IMR-90 (cell line): ENCODE data around the gene SLC44A2. TPM values are rescaled to one million over a fixed set of nuclear protein-coding genes. Genes with fewer than 3 reads are reported as not detected.
"Not testable (repeated sequence)": the region's sequence is repeated elsewhere in the genome, so short reads cannot be mapped to it uniquely, and the experiment has no call there.

Experiments used
- ATAC-seq: fragments of 200-7000 bp; cut with Tn5 transposase; 2 replicates; pipeline ENCODE4 v1.9.1; 2020; ENCODE audit warnings: low read depth, mild to moderate bottlenecking, moderate library complexity
- BruUV-seq: library from RNA; stranded (reverse); fragments of 400-500 nt; replicated peaks from 2 replicates; lab custom pipeline; 2021; lab: Mats Ljungman, UMichigan
- CTCF ChIA-PET: fragments of 300-600 bp; formaldehyde crosslinking; extraction: SDS; loops from one replicate; lab custom pipeline; 2021; ENCODE audit warnings: antibody characterized with exemption; lab: Yijun Ruan, JAX
- POLR2A ChIA-PET: fragments of 300-600 bp; sonication (Branson Sonifier 250); formaldehyde crosslinking; loops from one replicate; lab custom pipeline; 2022; ENCODE audit warnings: antibody characterized with exemption; ENCODE audit not compliant: unreplicated experiment; lab: Charles Lee
- DNase-seq: peaks from one replicate; pipeline ENCODE4 v3.0.0; 2013
- H2AFZ ChIP-seq: replicated peaks from 2 replicates; pipeline ENCODE3; 2013; ENCODE audit warnings: low read length, mild to moderate bottlenecking; ENCODE audit not compliant: poor library complexity
- H2AK5ac ChIP-seq: 2 replicates; pipeline ENCODE4 v1.6.1; 2013; ENCODE audit warnings: low read depth, low read length, inconsistent platforms
- H2AK9ac ChIP-seq: replicated peaks from 2 replicates; pipeline ENCODE3; 2013; ENCODE audit warnings: mild to moderate bottlenecking, low read depth, low read length, moderate library complexity; ENCODE audit not compliant: poor library complexity
- H2BK120ac ChIP-seq: 2 replicates; pipeline ENCODE4 v1.6.1; 2013; ENCODE audit warnings: low read depth, low read length, inconsistent platforms
- H2BK15ac ChIP-seq: 3 replicates; pipeline ENCODE4 v1.6.1; 2013; ENCODE audit warnings: low read depth, low read length, inconsistent platforms
- H2BK20ac ChIP-seq: 2 replicates; pipeline ENCODE4 v1.6.1; 2013; ENCODE audit warnings: low read depth, mild to moderate bottlenecking, inconsistent platforms, low read length, moderate library complexity
- H2BK5ac ChIP-seq: 2 replicates; pipeline ENCODE4 v1.6.1; 2013; ENCODE audit warnings: mild to moderate bottlenecking, low read depth, low read length, inconsistent platforms; ENCODE audit not compliant: poor library complexity, severe bottlenecking
- H3K14ac ChIP-seq: replicated peaks from 2 replicates; pipeline ENCODE4 v1.6.1; 2013; ENCODE audit warnings: low read depth, low read length, inconsistent platforms
- H3K18ac ChIP-seq: 2 replicates; pipeline ENCODE4 v1.6.1; 2013; ENCODE audit warnings: low read depth, low read length, control low read depth
- H3K23ac ChIP-seq: 2 replicates; pipeline ENCODE4 v1.6.1; 2013; ENCODE audit warnings: low read depth, low read length, inconsistent platforms
- H3K27ac ChIP-seq: 2 replicates; pipeline ENCODE4 v1.5.1; 2013; ENCODE audit warnings: mild to moderate bottlenecking, control low read depth, low read length; ENCODE audit not compliant: insufficient read depth
- H3K27me3 ChIP-seq: 2 replicates; pipeline ENCODE4 v1.6.1; 2013; ENCODE audit warnings: low read length; ENCODE audit not compliant: control insufficient read depth, insufficient read depth
- H3K36me3 ChIP-seq: 2 replicates; pipeline ENCODE4 v1.6.1; 2013; ENCODE audit warnings: low read length, mixed read lengths; ENCODE audit not compliant: control insufficient read depth, insufficient read depth
- H3K4ac ChIP-seq: 2 replicates; pipeline ENCODE4 v1.6.1; 2013; ENCODE audit warnings: low read depth, low read length, inconsistent platforms
- H3K4me1 ChIP-seq: 2 replicates; pipeline ENCODE4 v1.6.1; 2013; ENCODE audit warnings: low read length, mixed read lengths; ENCODE audit not compliant: control insufficient read depth, insufficient read depth
- H3K4me2 ChIP-seq: 2 replicates; pipeline ENCODE4 v1.6.1; 2013; ENCODE audit warnings: low read depth, mild to moderate bottlenecking, control low read depth, low read length, moderate library complexity
- H3K4me3 ChIP-seq: 2 replicates; pipeline ENCODE4 v1.5.1; 2013; ENCODE audit warnings: low read depth, mild to moderate bottlenecking, control low read depth, low read length, moderate library complexity; ENCODE audit not compliant: insufficient read depth
- H3K56ac ChIP-seq: 2 replicates; pipeline ENCODE4 v1.6.1; 2013; ENCODE audit warnings: low read length, inconsistent platforms; ENCODE audit not compliant: insufficient read depth; ENCODE audit errors: extremely low read depth
- H3K79me1 ChIP-seq, 2 experiments: 2 replicates each; pipeline ENCODE4 v1.6.1; 2013; ENCODE audit warnings: low read length in 2 of 2, inconsistent platforms in 1 of 2, low read depth in 1 of 2
- H3K9ac ChIP-seq: 2 replicates; pipeline ENCODE4 v1.6.1; 2013; ENCODE audit warnings: low read depth, low read length, control low read depth
- H3K9me1 ChIP-seq: 2 replicates; pipeline ENCODE4 v1.6.1; 2013; ENCODE audit warnings: low read length, inconsistent platforms; ENCODE audit not compliant: insufficient read depth
- H3K9me3 ChIP-seq: 2 replicates; pipeline ENCODE4 v1.6.1; 2013; ENCODE audit warnings: low read length; ENCODE audit not compliant: control insufficient read depth, insufficient read depth
- H4K20me1 ChIP-seq: 2 replicates; pipeline ENCODE4 v1.6.1; 2013; ENCODE audit warnings: low read length, inconsistent platforms; ENCODE audit not compliant: insufficient read depth
- H4K5ac ChIP-seq: 2 replicates; pipeline ENCODE4 v1.6.1; 2013; ENCODE audit warnings: mild to moderate bottlenecking, low read depth, low read length, control low read depth
- H4K8ac ChIP-seq, 2 experiments: 2 replicates each; pipeline ENCODE4 v1.6.1; 2013; ENCODE audit warnings: low read depth in 2 of 2, low read length in 2 of 2, control low read depth in 1 of 2, inconsistent platforms in 1 of 2
- H4K91ac ChIP-seq: 2 replicates; pipeline ENCODE4 v1.6.1; 2013; ENCODE audit warnings: low read depth, low read length, inconsistent platforms; ENCODE audit not compliant: insufficient read depth
- MAFK ChIP-seq: IDR thresholded peaks from 2 replicates; pipeline ENCODE4 v1.6.1; 2012; ENCODE audit warnings: low read depth, low read length, improper control_type of control experiment
- POLR2A ChIP-seq: IDR thresholded peaks from 2 replicates; pipeline ENCODE4 v1.6.1; 2012; ENCODE audit warnings: mild to moderate bottlenecking, low read depth, low read length
- WGBS, 2 experiments: methylation state at CpG; one replicate each; pipeline versions ENCODE4 v1.1.5 to v1.1.7; 2013; ENCODE audit warnings: missing lambda C conversion rate in 2 of 2; ENCODE audit not compliant: insufficient read length in 1 of 2; ENCODE audit errors: extremely low coverage in 2 of 2; 5-methylcytosine and 5-hydroxymethylcytosine counted together
- dilution Hi-C: fragments of 300-500 bp; cut with HindIII; formaldehyde crosslinking; loops from one replicate; pipeline ENCODE4 v1.14.3; 2018; ENCODE audit warnings: low sequenced_read_pairs; ENCODE audit not compliant: unreplicated experiment
- in situ Hi-C: fragments of 300-500 bp; cut with MboI; formaldehyde crosslinking; loops from 3 replicates; pipeline ENCODE4 v1.14.3; 2019; ENCODE audit warnings: low sequenced_read_pairs, inconsistent platforms, mixed read lengths
- intact Hi-C: fragments of 100-400 bp; cut with micrococcal nuclease; formaldehyde crosslinking; loops from 2 replicates; pipeline ENCODE4 v1.10.0; 2022
- polyA plus RNA-seq, 3 experiments: library from polyadenylated mRNA; depleted of rRNA; stranded (reverse); fragments of >200 nt; gene quantifications; 2 replicates each; pipeline ENCODE4 v1.2.3, GENCODE V29; 2012; ENCODE audit warnings: low replicate concordance in 1 of 3
- total RNA-seq: library from RNA; depleted of rRNA; stranded (reverse); fragments of >200 nt; gene quantifications from 2 replicates; pipeline ENCODE4 v1.2.3, GENCODE V29; 2012

Gene SLC44A2
- total and polyA plus RNA-seq, 2 of the 4 experiments (the other 2 are of a cell fraction), result 28.5 to 62.9 TPM

DNA sequence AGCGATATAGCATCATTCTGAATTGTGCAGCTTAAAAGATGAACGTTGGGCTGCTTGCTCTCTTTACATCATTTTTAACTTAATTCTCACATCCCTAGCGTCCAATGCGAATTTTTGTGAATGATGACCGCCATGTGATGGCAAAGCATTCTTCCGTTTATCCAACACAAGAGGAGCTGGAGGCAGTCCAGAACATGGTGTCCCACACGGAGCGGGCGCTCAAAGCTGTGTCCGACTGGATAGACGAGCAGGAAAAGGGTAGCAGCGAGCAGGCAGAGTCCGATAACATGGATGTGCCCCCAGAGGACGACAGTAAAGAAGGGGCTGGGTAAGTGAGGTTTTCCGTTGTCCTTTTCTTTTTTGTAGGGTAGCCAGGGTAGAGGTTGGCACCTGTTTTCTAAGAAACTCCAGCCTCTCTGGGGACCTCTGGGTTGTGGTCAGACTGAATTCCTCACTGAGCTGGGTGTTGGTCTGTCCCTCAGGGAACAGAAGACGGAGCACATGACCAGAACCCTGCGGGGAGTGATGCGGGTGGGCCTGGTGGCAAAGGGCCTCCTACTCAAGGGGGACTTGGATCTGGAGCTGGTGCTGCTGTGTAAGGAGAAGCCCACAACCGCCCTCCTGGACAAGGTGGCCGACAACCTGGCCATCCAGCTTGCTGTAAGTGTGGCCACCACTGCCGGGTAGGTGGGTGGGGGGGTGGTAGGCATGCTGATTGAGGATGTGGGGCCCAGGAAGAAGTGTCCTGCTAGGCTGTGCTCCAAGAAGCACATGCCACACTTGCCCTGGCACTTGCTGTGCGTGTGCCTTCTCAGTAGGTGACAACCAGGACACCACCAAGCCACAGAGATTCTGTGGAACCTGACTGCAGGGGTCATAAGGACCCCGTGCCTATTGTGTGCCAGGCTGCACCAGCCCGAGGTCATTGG lies 45.8 kb downstream of the SLC44A2 start (continued):
- TF ChIP-seq MAFK (no peak), POLR2A (no peak)

DNA sequence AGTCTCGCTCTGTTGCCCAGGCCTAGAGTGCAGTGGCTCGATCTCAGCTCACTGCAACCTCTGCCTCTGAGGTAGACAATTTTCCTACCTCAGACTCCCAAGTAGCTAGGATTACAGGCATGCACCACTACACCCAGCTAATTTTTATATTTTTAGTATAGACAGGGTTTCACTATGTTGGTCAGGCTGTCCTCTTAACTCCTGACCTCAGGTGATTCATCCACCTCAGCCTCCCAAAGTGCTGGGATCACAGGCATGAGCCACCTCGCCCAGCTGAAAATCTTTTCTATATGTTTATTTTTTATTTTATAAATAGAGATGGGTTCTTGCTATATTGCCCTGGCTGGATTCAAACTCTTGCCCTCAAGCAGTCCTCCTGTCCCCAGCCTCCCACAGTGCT lies 46.6 kb downstream of the SLC44A2 start:
- H3K4me1 ChIP-seq, H4K5ac ChIP-seq, in situ Hi-C loops, H2BK120ac ChIP-seq, H2BK20ac ChIP-seq, H3K4me3 ChIP-seq, H3K9me3 ChIP-seq, H2AK9ac ChIP-seq, H3K27ac ChIP-seq, H3K18ac ChIP-seq, H2AK5ac ChIP-seq, H3K4ac ChIP-seq, H4K91ac ChIP-seq, H3K56ac ChIP-seq, H3K9ac ChIP-seq, H2AFZ ChIP-seq, POLR2A ChIA-PET, BruUV-seq, H3K14ac ChIP-seq, intact Hi-C loops, H3K23ac ChIP-seq, H3K4me2 ChIP-seq, DNase-seq, dilution Hi-C loops, H2BK15ac ChIP-seq, H3K27me3 ChIP-seq, ATAC-seq, H4K8ac ChIP-seq, H2BK5ac ChIP-seq: not testable (repeated sequence)
- H3K79me1 ChIP-seq, result peaks cover 25 to 71% of the 10 kb centered on the region in 2 experiments
- CTCF ChIA-PET, result interaction anchor here (0.6 kb wide), 1 partner anchor 26 kb away, joined by 3 read pairs; no protein-coding TSS in a partner anchor
- peaks cover 18% of the 10 kb centered on the region for H3K9me1 ChIP-seq
- WGBS, 2 experiments, result no CpG with 5 or more reads among the region's 3 CpGs
- H3K36me3 ChIP-seq, result peaks cover 38% of the 10 kb centered on the region
- peaks cover 91% of the 10 kb centered on the region for H4K20me1 ChIP-seq

DNA sequence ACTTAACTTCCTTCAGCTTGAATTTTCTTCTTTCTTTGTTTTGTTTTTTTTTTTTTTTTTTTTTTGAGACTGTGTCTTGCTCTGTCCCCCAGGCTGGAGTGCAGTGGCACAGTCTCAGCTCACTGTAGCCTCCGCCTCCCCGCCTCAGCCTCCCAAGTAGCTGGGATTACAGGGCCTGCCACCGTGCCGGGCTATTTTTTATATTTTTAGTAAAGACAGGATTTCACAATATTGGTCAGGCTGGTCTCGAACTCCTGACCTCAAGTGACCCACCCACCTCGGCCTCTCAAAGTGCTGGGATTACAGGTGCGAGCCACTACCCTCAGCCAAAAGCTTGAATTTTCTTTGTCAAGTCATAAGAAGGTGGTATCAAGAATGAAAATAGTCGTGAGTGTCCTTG lies 49.9 kb downstream of the SLC44A2 start:
- H3K4me1 ChIP-seq, ATAC-seq, H2BK5ac ChIP-seq, H2AK5ac ChIP-seq, H2AK9ac ChIP-seq, DNase-seq, H3K9me3 ChIP-seq, H3K14ac ChIP-seq, H3K4me2 ChIP-seq, H3K27me3 ChIP-seq, in situ Hi-C loops, intact Hi-C loops, H3K4ac ChIP-seq, POLR2A ChIA-PET, dilution Hi-C loops, H4K91ac ChIP-seq, H2BK15ac ChIP-seq, H2BK120ac ChIP-seq, H3K9me1 ChIP-seq, H4K5ac ChIP-seq, H3K56ac ChIP-seq, H3K18ac ChIP-seq, H2BK20ac ChIP-seq, BruUV-seq, H3K23ac ChIP-seq, H3K9ac ChIP-seq, H2AFZ ChIP-seq, H3K4me3 ChIP-seq, H3K27ac ChIP-seq, H4K8ac ChIP-seq: not testable (repeated sequence)
- H3K36me3 ChIP-seq, result peaks cover 60% of the 10 kb centered on the region
- no CpG with 5 or more reads among the region's 8 CpGs for WGBS, 2 experiments
- peaks cover 41 to 85% of the 10 kb centered on the region in 2 experiments for H3K79me1 ChIP-seq
- CTCF ChIA-PET, result interaction anchor here (0.6 kb wide), 1 partner anchor 25 kb away, joined by 3 read pairs; no protein-coding TSS in a partner anchor
- H4K20me1 ChIP-seq, result peaks cover 89% of the 10 kb centered on the region
